PFSK-1 (cell line): Measurements from ENCODE around the gene CALU.

Experiments
- POLR2AphosphoS5 ChIP-seq: IDR thresholded peaks from 2 replicates; pipeline ENCODE4 v1.6.1; 2012; ENCODE audit warnings: low read depth, mild to moderate bottlenecking, control low read depth, low read length, moderate library complexity
- SIN3A ChIP-seq: IDR thresholded peaks from 2 replicates; pipeline ENCODE4 v1.6.1; 2012; ENCODE audit warnings: mild to moderate bottlenecking, low read length, moderate library complexity, borderline replicate concordance; ENCODE audit not compliant: insufficient read depth
- TAF1 ChIP-seq: IDR thresholded peaks from 2 replicates; pipeline ENCODE4 v1.6.1; 2012; ENCODE audit warnings: low read length, control low read depth, borderline replicate concordance; ENCODE audit not compliant: insufficient read depth
- TF ChIP-seq, protein P1 (sequence below), 2 experiments: IDR thresholded peaks; 2 replicates each; pipeline versions ENCODE4 v1.6.1 to v1.8.0; 2011 to 2012; ENCODE audit warnings: low read depth in 2 of 2, low read length in 2 of 2, control low read depth in 1 of 2, inconsistent platforms in 1 of 2, mild to moderate bottlenecking in 1 of 2, moderate library complexity in 1 of 2; ENCODE audit not compliant: insufficient read depth in 1 of 2

DNA sequence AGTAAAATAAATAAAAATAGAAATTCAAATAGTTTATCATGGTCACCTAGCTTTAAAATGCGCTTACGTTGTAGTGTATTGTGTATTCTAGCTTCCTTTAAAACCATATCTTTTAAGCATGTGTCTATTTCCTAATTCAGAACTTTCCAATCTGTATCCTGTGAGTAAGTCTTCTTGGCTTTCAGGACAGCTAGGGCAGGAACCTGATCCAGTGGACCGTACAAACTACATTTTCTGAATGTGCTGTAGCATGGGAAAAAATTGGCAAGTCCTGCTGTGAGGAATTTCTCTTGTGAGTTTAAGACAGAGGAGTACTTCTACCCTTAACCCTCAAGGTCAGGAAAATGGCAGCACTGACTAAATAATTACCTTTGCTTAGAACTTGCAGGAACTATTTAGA is 24.4 kb downstream of the CALU start:
- TF ChIP-seq POLR2AphosphoS5 (no peak), TAF1 (no peak), SIN3A (no peak)
- TF ChIP-seq, protein P1, sequence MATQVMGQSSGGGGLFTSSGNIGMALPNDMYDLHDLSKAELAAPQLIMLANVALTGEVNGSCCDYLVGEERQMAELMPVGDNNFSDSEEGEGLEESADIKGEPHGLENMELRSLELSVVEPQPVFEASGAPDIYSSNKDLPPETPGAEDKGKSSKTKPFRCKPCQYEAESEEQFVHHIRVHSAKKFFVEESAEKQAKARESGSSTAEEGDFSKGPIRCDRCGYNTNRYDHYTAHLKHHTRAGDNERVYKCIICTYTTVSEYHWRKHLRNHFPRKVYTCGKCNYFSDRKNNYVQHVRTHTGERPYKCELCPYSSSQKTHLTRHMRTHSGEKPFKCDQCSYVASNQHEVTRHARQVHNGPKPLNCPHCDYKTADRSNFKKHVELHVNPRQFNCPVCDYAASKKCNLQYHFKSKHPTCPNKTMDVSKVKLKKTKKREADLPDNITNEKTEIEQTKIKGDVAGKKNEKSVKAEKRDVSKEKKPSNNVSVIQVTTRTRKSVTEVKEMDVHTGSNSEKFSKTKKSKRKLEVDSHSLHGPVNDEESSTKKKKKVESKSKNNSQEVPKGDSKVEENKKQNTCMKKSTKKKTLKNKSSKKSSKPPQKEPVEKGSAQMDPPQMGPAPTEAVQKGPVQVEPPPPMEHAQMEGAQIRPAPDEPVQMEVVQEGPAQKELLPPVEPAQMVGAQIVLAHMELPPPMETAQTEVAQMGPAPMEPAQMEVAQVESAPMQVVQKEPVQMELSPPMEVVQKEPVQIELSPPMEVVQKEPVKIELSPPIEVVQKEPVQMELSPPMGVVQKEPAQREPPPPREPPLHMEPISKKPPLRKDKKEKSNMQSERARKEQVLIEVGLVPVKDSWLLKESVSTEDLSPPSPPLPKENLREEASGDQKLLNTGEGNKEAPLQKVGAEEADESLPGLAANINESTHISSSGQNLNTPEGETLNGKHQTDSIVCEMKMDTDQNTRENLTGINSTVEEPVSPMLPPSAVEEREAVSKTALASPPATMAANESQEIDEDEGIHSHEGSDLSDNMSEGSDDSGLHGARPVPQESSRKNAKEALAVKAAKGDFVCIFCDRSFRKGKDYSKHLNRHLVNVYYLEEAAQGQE (IDR thresholded peaks at IDR 0.05; ENCODE audit: insufficient read depth in 1 of 2, low read depth in 2 of 2, low read length in 2 of 2), result no peak
